GM18508 (cell line): ENCODE results near the gene VPS8.
"Not testable (repeated sequence)": the region's sequence is repeated elsewhere in the genome, so short reads cannot be mapped to it uniquely, and the experiment has no call there.

Experiments
- ATAC-seq: cut with Tn5 transposase; IDR thresholded peaks from one replicate; pipeline ENCODE4 v1.9.1; 2021; ENCODE audit warnings: moderate number of reproducible peaks; ENCODE audit not compliant: insufficient read depth, unreplicated experiment

Gene VPS8

DNA sequence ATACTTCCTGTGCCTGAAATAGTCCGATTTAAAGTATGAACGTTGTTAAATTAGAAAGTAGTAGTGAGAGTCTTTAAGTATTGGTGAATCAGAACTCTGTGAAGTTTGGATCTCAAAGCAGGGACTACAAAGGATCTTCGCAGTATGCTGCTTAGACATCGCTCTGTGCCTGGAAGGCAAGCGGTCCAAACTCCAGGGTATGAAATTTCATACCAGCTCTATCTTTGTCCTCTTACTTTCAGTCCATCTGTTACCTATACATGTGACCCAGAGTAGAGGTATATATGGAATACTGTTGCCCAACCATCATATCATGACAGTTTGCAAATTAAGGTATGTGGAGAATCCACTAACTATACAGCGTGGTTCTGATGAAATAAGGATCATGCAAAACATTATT, 34.5 kb downstream of the VPS8 start:
- ATAC-seq: no peak

- no peak for ATAC-seq
Observed at GRCh38 chr3:184848934-184849333, 37.0 kb downstream of the VPS8 start.

GRCh38 chr3:184850201-184850600, 38.2 kb downstream of the VPS8 start:
- ATAC-seq: no peak

DNA sequence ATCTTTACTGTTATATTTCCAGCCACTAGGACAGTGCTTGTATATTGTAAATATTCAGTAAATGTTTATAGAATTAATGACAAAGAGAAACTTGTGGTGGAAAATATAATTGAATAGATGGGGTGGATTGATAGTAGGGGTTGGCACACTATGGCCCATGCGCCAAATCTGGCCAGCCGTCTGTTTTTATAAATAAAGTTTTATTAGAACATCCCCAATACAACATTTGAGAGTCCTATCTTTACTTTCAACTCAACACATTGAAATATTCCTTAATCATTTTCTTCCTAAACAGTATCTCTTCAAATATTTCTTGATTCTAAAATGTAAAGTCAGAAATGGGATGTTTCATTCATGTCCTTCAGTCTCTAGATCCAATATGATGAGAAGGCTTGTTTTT, 45.1 kb downstream of the VPS8 start:
- ATAC-seq: no peak

DNA sequence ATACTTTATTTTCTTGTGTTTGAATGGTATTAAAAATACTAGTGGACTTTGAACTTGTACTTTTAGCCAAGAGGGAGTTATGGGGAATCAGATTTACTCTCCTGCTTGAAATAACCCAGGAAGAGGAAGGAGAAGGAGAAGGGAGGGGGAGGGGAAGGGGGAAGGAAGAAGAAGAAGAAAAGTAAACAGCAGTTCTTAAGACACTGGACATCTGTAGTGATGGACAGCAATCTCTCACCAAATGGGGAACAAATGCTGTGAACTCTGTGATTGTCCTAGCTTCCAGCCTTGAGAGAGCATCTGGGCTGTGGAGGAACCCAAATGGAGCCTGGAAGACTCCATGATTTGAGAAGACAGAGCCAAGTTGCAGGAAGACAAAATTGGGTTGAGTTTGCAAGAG, 52.0 kb downstream of the VPS8 start:
- no peak for ATAC-seq

DNA sequence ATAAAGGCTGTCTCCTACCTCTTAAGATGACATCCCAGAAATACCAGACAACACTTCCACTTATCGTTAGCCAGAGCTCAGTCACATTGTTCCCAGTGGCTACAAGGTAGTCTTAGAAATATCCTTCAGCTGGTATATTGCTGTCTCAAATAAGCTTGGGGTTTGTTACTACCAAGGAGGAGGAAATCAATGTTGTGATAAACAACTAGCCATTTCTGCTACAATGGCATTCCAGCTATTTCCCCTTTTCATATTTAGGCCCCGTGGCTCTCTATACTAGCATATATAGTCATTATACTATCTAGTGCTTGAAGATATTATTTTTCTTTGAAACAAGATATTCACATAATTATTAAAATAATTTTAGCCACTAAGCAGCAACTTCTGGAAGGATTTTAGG, 56.5 kb downstream of the VPS8 start:
- no peak for ATAC-seq

DNA sequence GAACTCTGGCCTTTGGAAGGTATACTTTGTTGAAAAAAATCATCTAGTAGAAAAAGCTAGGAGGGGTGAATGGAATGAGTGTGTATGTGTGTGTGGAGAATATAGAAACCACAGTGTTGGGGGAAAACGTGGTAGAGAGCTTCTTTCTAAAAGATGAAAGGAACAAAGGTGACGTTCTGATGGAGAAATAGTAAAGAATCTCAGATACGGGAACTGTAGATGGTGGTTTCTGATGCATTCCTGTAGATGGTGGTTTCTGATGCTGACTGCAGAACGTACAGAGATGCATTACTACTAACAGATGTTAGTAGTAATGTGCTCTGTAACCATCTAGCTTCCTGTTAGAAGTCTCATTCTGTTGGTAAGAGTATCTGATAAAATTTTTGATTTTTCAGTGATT, 60.2 kb downstream of the VPS8 start:
- no peak for ATAC-seq

DNA sequence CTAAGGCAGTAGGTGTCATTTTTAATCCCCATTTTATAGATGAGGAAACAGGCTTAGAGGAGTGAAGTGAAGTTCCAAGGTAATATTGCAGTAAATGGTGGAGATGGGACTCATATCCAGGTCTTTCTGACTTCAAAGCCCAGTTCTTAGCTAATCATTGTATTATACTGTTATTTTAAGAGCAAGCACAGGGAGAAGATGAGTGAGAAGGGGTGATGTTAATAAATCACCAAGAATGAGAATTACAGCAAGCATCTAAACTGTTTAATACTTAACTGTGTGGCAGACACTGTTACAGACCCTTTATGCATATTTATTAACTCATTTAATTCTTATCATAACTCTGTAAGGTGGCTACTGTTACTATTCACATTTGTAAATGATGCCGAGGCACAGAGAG, 61.2 kb downstream of the VPS8 start:
- no peak for ATAC-seq

DNA sequence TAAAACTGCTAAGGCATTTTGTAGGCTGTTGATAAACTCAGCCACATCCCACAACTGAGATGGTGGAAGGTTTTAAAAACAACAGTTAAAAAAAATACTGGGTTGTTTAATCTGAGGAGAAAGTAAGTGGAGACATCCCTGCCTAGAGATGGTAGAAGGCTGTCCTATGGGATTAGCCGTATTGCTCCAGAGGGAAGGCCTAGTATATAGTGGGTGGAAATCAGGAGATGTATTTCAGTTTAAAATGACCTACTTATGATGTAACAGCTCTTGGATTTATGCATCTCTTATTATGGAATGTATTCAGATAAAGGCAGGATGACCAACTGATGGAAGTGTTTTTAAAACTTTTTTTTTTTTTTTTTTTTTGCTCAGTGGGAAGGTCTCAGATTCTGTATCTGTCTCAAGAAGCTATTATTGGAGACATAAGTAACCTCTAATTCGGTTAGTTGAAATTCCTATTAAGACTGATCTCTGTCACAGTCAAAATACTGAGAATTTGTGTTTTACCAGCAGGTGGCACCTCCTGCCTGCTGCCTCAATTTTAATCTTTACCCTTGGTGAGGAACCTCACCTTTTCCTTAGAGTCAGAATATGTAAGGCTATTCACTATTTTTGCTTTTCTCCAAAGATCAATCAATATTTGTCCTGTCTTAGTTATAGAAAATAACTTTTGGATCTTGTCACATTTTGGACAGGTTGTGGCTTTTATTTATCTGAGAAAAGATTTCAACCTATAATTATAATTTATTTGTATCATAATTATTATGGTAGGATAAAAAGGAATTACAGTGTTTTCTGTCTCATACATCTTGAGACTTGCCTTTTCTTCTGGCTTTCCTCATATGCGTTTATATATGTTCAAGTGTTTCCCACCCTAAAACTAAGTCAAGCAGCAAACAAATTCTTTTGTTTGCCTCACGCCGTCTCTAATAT, 63.0 kb downstream of the VPS8 start:
- no peak for ATAC-seq

GRCh38 chr3:184880276-184881019, 68.5 kb downstream of the VPS8 start:
- no peak for ATAC-seq

DNA sequence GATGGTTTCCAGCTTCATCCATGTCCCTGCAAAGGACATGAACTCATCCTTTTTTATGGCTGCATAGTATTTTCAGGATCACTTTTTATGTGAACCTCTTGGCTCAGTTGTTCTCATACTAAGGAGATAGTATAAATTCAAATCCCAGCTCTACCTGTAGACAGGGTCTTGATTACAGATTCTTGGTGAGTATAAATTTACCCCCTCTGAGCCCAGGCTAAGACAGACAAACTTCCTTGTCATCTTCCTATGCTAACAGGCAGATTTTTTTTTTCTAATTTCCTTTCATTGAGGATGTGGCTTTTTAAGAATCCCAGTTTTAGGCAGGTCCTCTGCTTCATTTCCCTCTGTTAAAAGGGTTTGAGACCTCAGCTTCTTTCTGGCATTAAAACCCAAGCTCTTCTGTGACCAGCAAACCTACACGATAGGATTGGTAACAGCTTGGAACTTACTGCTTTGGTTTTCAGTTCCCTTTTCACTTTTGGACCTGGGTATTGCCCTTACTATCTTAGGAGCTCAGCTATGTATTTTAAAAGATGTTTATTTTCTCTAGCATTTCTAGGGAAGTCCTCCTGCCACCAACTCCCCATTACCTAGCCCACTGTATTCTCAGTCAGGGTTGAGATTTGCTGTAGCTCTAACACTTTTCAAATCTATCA, 72.5 kb downstream of the VPS8 start:
- ATAC-seq: no peak

GRCh38 chr3:184885112-184885511, 73.1 kb downstream of the VPS8 start:
- no peak for ATAC-seq

GRCh38 chr3:184887574-184887973, 75.6 kb downstream of the VPS8 start:
- no peak for ATAC-seq

DNA sequence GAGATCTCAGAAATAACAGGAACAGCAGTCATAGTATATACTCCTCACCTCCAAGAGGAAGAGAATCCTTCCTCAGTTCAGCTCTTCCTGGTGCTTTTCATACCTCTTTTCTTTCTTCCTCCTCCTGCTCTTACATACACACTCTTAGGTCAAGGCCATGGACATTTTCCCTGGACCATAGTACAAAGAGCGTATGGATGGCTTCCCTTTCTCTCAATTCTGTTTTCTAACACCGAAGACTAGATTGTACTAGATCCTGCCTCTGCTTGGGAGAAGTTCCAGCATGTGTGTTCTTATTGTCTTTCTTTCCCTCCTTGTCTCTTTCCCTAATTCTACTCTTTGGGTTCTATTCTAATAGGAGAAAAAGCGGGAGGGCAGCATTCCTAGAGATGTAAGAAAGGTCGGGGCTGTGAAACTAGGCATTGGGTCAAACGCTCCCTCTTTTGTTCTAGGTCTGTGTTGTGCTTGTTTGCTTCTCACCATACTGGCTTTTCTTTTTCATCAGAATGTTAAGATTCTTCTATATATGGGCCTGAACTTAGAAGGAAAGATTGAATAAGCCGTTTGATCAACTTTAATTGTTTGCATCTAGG, 77.4 kb downstream of the VPS8 start:
- ATAC-seq: no peak

GRCh38 chr3:184894051-184894450, 82.1 kb downstream of the VPS8 start:
- no peak for ATAC-seq

- ATAC-seq: no peak
Observed at GRCh38 chr3:184895350-184895749, 83.4 kb downstream of the VPS8 start.

GRCh38 chr3:184896336-184896735, 84.4 kb downstream of the VPS8 start:
- no peak for ATAC-seq

DNA sequence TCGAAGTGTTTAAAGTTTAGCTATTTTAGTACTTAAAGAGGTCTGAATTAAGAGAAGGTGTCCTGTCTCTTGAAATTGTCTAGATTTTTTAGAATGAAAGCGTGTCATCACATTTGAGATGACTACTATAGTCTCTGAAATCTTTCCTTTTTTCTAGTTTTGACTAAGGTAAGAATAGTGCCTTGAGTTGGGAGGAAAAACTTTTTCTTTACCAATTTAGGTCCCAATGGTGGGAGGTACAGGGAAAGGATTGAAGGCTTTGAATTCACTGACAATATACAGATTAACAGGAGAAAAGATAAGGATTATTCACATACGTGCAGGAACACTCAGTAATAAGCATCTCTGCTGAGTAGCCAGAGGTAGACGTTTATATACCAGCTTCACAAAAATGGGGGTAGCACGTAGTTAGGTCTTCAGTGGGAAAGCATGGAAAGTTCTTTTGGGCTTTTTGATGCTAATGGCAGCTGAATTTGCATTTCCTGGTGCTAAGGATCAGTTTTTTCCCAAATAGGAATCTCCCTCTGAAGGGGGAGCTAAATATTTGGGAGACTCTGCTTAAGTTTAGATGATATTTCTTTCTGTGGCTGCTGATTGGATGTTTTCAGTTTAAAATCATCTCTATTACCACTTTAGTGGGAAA, 88.1 kb downstream of the VPS8 start:
- no peak for ATAC-seq

GRCh38 chr3:184907031-184907430, 95.1 kb downstream of the VPS8 start:
- not testable (repeated sequence) for ATAC-seq
